Measurements from ENCODE around the gene RNU6-7.

- TF ChIP-seq POLR2A (IDR thresholded peaks at IDR 0.05; ENCODE audit: low read depth, low read length) (no peak), USF2 (IDR thresholded peaks at IDR 0.05; ENCODE audit: borderline replicate concordance, low read depth, low read length) (no peak), ATF2 (IDR thresholded peaks at IDR 0.05; ENCODE audit: low read length) (no peak), EZH2 (IDR thresholded peaks at IDR 0.05; ENCODE audit: borderline replicate concordance, control insufficient read depth, low read depth, low read length) (no peak), JUND (IDR thresholded peaks at IDR 0.05; ENCODE audit: low read depth, low read length) (no peak), POLR2AphosphoS5 (IDR thresholded peaks at IDR 0.05; ENCODE audit: low read length) (no peak), CTCF (IDR thresholded peaks at IDR 0.05 in 2 of 3, conservative IDR thresholded peaks at IDR 0.05 in 1 of 3; ENCODE audit: control insufficient read depth in 2 of 3, extremely low read depth in 1 of 3, insufficient read depth in 1 of 3, low read depth in 3 of 3, low read length in 3 of 3) (no peak), SIN3A (IDR thresholded peaks at IDR 0.05; ENCODE audit: low read depth, low read length) (no peak), HDGF (IDR thresholded peaks at IDR 0.05) (no peak)
Measured at GRCh38 chr14:32225378-32225920, 23.6 kb downstream of the RNU6-7 start.

All from GM12878 (cell line).